ENCODE results near the gene EMP1. TPM values are rescaled to one million over a fixed set of nuclear protein-coding genes. Genes with fewer than 3 reads are reported as not detected.

Gene EMP1
- total RNA-seq, 4 donors from 2014 or later = 43.2 to 837 (median 738) TPM

- Histone ChIP-seq H3K9me3 (no peaks in the 10 kb centered on the region), H3K27me3 (no peaks in the 10 kb centered on the region), H3K27ac (no peak overlapping the region), H3K36me3 (peaks cover 0 to 15% (median 0%) of the 10 kb centered on the region in 4 donors), H3K4me1 (peaks cover 0 to 14% (median 10%) of the 10 kb centered on the region in 4 donors), H3K4me3 (no peak overlapping the region)
- 84 to 89% methylated on average over 3 of the region's 3 CpGs for WGBS, 2 donors (ENCODE audit: low coverage in 1 of 2)
- in situ Hi-C loops (cut with MboI; ENCODE audit: low pct_ligation_motif_present in 1 of 4, low pct_unique_long_range_greater_than_20kb in 1 of 4, low sequenced_read_pairs in 3 of 4) = loop anchor here in 2 of 4 donors (10.0 kb wide), 2 partner anchors 195 to 305 kb away; no protein-coding TSS in a partner anchor
- DNase-seq = no peak
- no peak for TF ChIP-seq POLR2A (IDR thresholded peaks at IDR 0.05)
- TF ChIP-seq CTCF (IDR thresholded peaks at IDR 0.05) = no peak
- no peak for TF ChIP-seq EP300 (IDR thresholded peaks at IDR 0.05; ENCODE audit: low read depth)
- no peak for TF ChIP-seq POLR2AphosphoS5 (IDR thresholded peaks at IDR 0.05)
- intact Hi-C loops (cut with DNase I; ENCODE audit: low total_unique reads) = no loop called here
These were observed 22.8 kb downstream of the EMP1 start for GRCh38 chr12:13219320-13219719.

DNA sequence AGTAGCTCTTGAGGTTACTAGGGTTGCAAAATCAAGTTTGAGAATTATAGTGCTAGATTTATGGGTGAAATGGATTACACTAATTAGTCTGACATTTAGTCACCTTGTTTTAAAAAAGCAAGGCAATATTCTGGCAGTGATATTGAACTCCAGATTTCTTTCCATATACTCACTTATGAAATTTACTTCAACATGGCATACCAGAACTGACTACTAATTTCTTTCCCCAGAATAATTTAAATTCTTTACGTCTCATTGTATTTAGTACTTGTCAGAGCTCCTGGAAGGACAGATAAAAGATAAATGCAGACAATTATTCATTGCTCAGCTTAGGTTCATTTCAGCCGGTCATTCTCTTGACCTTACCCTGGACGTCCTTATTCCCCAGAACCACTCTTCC is 24.3 kb downstream of the EMP1 start:
- Histone ChIP-seq H3K36me3 (peaks cover 0 to 5% (median 0%) of the 10 kb centered on the region in 4 donors), H3K27me3 (no peaks in the 10 kb centered on the region), H3K27ac (no peak overlapping the region), H3K4me3 (no peak overlapping the region), H3K9me3 (no peaks in the 10 kb centered on the region), H3K4me1 (peaks cover 0 to 14% (median 10%) of the 10 kb centered on the region in 4 donors)
- WGBS, 2 donors (ENCODE audit: low coverage in 1 of 2) = 78 to 92% methylated on average over 3 of the region's 3 CpGs
- in situ Hi-C loops (cut with MboI; ENCODE audit: low pct_ligation_motif_present in 1 of 4, low pct_unique_long_range_greater_than_20kb in 1 of 4, low sequenced_read_pairs in 3 of 4) = loop anchor here in 2 of 4 donors (10.0 kb wide), 1 partner anchor 306 kb away; no protein-coding TSS in a partner anchor
- intact Hi-C loops (cut with DNase I; ENCODE audit: low total_unique reads) = no loop called here
- no peak for TF ChIP-seq POLR2AphosphoS5 (IDR thresholded peaks at IDR 0.05)
- no peak for TF ChIP-seq EP300 (IDR thresholded peaks at IDR 0.05; ENCODE audit: low read depth)
- no peak for TF ChIP-seq POLR2A (IDR thresholded peaks at IDR 0.05)
- no peak for TF ChIP-seq CTCF (IDR thresholded peaks at IDR 0.05)
- DNase-seq = no peak

DNA sequence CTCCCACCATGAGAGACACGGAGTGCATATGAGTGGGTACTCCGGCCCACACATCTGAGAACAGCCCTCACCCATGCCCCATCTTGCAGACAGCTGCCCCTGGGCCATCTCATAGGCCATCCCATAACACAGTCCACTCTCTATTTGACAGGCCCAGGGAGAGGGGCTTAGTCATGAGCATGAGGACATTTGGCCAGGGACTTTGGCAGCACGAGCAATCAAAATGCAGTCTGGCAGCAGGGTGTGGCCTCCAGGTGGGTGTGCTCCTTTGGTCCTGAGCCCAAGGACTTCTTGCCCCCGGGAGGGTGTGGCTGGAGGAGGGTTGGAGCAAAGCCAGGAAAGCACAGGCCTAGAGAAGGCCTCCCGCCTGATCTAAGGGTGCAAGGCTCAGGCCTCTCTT is 25.6 kb downstream of the EMP1 start:
- WGBS, 2 donors (ENCODE audit: low coverage in 1 of 2) = 60 to 100% methylated on average over 1 to 5 of the region's 5 CpGs
- peaks cover 0 to 14% (median 10%) of the 10 kb centered on the region in 4 donors for H3K4me1 ChIP-seq
- H3K4me3 ChIP-seq = no peak overlapping the region
- no peaks in the 10 kb centered on the region for H3K27me3 ChIP-seq
- peak; percentile 83 for DNase-seq
- TF ChIP-seq EP300 (IDR thresholded peaks at IDR 0.05; ENCODE audit: low read depth) (no peak), POLR2AphosphoS5 (IDR thresholded peaks at IDR 0.05) (peak in 2 of 3 donors; percentile 38 to 58)
- H3K9me3 ChIP-seq = no peaks in the 10 kb centered on the region
- in situ Hi-C loops (cut with MboI; ENCODE audit: low pct_ligation_motif_present in 1 of 4, low pct_unique_long_range_greater_than_20kb in 1 of 4, low sequenced_read_pairs in 3 of 4) (loop anchor here in 2 of 4 donors (10.0 kb wide), 1 partner anchor 307 kb away; no protein-coding TSS in a partner anchor), intact Hi-C loops (cut with DNase I; ENCODE audit: low total_unique reads) (no loop called here)
- peak overlapping the region in 1 of 4 donors; percentile 26 for H3K27ac ChIP-seq
- no peaks in the 10 kb centered on the region for H3K36me3 ChIP-seq

DNA sequence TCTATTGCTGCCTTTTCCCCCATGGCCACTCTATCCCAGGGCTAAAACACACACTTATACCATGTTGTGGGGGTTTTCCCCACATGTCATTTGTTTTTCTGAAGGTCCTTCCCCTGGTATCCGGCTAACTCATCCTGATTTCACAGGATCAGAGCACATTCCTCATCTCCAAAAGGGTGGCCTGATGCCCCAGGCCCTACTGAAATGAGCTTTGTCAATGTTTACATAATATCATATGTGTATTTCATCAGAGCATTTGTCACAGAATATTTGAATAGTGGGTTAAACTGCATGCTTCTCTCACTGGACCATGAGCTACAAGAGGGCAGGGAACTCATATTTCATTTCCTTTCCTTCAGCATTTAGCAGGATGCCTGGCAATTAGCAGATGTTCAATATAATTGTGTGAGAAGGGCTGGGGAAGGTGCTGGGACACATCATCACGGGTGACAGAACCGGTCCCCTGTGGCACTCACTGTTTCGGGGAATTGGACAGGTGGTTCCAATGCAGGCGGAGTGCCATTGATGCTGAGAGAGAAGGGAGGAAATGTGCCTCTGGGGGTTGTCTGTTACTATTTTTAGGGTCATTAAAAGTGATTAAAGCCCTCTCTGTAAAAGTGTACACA is 26.8 kb downstream of the EMP1 start:
- Histone ChIP-seq H3K9me3 (no peaks in the 10 kb centered on the region), H3K4me1 (peaks cover 0 to 14% (median 10%) of the 10 kb centered on the region in 4 donors), H3K27ac (no peak overlapping the region), H3K4me3 (no peak overlapping the region), H3K27me3 (no peaks in the 10 kb centered on the region), H3K36me3 (no peaks in the 10 kb centered on the region)
- TF ChIP-seq POLR2AphosphoS5 (IDR thresholded peaks at IDR 0.05) (no peak), EP300 (IDR thresholded peaks at IDR 0.05; ENCODE audit: low read depth) (no peak), POLR2A (IDR thresholded peaks at IDR 0.05) (no peak), CTCF (IDR thresholded peaks at IDR 0.05) (no peak)
- intact Hi-C loops (cut with DNase I; ENCODE audit: low total_unique reads) = no loop called here
- in situ Hi-C loops (cut with MboI; ENCODE audit: low pct_ligation_motif_present in 1 of 4, low pct_unique_long_range_greater_than_20kb in 1 of 4, low sequenced_read_pairs in 3 of 4) = loop anchor here in 2 of 4 donors (10.0 kb wide), 1 partner anchor 308 kb away; no protein-coding TSS in a partner anchor
- DNase-seq = no peak
- 84% methylated on average over 5 of the region's 5 CpGs; no CpG with 5 or more reads in 1 of the 2 donors for WGBS, 2 donors (ENCODE audit: low coverage in 1 of 2)

Measured in transverse colon (tissue), 4 donors.